GM12873 (cell line): Measurements from ENCODE around the gene GABRA5.

Experiments
- TF ChIP-seq, protein P1 (sequence below): IDR thresholded peaks from 2 replicates; pipeline ENCODE4 v1.5.1; 2012; ENCODE audit warnings: low read depth, mild to moderate bottlenecking, moderate library complexity, low read length, control low read depth; ENCODE audit not compliant: insufficient read depth; ENCODE audit errors: missing control alignments

GABRA5 gene

DNA sequence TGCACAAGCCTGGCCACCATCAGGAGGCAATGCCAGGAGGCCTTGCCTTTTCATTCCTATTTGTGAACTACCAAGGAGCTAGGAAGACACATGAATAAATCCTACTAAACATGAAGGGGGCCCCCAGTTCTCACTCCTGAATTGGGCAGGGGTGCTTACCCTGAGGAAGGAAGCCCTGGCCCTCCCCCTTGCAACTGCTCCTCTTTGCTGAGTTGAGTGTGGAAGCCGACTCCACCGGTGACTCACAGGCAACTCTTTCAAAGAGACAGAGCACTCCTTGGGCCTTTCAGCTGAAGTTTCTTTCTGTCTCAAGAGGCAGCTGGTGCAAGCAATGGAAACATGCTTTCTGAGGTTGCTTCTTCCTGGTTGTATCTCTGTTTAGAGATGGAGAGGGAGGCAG lies 105.8 kb downstream of the GABRA5 start:
- TF ChIP-seq, protein P1, sequence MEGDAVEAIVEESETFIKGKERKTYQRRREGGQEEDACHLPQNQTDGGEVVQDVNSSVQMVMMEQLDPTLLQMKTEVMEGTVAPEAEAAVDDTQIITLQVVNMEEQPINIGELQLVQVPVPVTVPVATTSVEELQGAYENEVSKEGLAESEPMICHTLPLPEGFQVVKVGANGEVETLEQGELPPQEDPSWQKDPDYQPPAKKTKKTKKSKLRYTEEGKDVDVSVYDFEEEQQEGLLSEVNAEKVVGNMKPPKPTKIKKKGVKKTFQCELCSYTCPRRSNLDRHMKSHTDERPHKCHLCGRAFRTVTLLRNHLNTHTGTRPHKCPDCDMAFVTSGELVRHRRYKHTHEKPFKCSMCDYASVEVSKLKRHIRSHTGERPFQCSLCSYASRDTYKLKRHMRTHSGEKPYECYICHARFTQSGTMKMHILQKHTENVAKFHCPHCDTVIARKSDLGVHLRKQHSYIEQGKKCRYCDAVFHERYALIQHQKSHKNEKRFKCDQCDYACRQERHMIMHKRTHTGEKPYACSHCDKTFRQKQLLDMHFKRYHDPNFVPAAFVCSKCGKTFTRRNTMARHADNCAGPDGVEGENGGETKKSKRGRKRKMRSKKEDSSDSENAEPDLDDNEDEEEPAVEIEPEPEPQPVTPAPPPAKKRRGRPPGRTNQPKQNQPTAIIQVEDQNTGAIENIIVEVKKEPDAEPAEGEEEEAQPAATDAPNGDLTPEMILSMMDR, result no peak

DNA sequence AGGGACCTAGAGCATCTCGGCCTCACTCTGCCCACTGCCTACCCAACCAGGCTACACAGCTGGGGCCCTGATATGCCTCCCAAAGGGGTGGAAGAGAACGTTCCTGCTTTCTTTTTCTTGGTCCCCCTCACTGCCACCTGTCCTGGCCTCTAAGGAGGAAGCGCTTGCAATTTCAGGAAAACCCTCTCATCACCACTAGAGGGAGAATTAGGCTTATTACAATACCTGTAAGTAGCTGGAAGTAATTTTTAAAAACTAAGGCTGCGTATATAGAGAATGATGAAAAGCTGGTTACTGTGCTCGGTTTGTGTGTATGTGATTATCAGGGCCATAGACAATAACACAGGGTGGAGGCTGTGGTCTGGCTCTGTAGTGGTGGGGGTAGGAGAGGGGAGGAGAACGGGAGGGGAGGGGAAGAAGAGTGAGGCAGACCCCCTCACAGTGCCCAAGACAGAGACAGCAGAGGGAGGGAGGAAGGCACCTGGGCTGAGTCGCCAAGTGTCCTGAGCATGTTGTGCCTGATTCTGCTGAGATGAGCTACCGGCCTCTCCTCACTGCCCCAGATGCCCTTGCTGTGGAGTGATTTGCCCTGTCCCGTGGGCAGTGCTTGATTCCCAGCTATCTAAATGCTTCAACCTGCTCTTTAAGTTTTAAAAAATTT lies 107.4 kb downstream of the GABRA5 start:
- TF ChIP-seq, protein P1, result no peak

GRCh38 chr15:26981492-26981891 lies 114.6 kb downstream of the GABRA5 start:
- TF ChIP-seq, protein P1, result no peak

DNA sequence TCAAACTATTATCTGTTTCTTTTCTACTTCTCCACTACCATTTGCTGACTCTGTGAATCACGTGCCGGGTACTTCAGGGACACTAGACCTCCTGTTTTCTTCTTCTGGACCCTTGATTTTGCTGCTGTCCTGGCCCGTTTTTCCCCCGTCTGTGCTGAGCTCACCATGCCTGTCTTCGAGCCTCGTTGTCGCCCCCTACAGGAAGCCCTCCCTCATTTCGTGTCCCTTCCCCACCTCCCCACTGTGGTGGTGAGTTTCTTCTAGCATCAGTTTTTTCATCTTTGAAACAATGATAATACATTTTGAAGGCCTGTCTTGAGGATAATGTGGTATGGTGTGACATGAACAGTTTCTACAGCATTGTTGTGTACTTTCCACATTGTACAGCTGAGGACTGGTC lies 117.0 kb downstream of the GABRA5 start:
- TF ChIP-seq, protein P1, result no peak

DNA sequence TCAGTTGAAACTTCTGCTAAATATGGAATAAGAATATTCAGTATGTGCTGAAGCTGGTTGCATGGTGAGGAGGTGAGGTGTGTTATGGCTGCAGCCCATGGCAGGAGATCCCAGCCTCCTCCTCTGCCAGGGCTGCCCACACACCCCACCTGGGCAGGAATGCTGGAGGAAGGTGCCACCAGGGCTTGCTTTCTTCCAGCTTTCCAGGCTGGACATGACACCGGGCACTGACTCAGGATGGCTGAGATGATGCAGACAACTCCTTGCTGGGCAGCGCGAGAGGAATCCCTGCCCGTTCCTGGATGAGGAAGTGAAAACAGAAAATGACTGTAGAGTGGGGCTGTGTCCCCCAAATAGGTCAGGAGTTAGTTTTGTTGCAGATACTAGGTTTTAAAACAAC lies 118.2 kb downstream of the GABRA5 start:
- TF ChIP-seq, protein P1, result no peak

GRCh38 chr15:26996250-26996649 lies 129.4 kb downstream of the GABRA5 start:
- TF ChIP-seq, protein P1, result no peak
